ENCODE data around the gene CBFA2T3. TPM values are rescaled to one million over a fixed set of nuclear protein-coding genes. Genes with fewer than 3 reads are reported as not detected.

The CBFA2T3 gene
- total and polyA plus RNA-seq, 2 of the 13 experiments (the other 11 are each of a cell fraction or from before 2014, with no cell fraction given): 0.05 TPM; not detected in 1

DNA sequence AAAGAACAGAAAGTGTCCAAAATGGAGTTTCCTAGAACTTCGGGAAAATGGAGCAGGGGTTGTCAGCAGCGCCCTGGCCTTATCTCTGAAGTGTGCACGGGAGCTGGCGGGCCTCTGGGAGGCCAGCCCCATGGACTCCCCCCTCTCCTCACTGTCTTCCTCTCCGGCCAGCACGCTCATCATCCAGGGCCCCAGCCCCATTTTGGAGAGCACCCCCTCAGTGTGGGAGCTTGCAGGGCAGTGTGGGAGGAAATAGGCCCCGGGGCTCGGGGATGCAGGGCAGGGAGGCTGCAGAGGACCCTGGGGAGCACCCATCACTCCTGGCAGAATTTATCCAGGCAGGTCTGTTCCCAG, 105.7 kb downstream of the CBFA2T3 start:
- FAIRE-seq: no peak
- ChIA-PET POLR2A (no interaction called here), CTCF (ENCODE audit: low intra/inter-chr PET ratio, low total read pairs) (no interaction called here)
- Histone ChIP-seq H2AFZ (ENCODE audit: low read length) (no peak overlapping the region), H3K9ac (ENCODE audit: insufficient read depth, low read depth, low read length) (no peak overlapping the region), H3K4me1 (ENCODE audit: insufficient read depth, low read length) (no peaks in the 10 kb centered on the region), H3K9me3 (ENCODE audit: low read length) (no peaks in the 10 kb centered on the region), H3K27me3 (ENCODE audit: control insufficient read depth in 1 of 2, insufficient read depth in 2 of 2, low read length in 2 of 2) (peaks cover 59 to 95% of the 10 kb centered on the region in 2 experiments), H3K79me2 (ENCODE audit: insufficient read depth, low read length) (no peaks in the 10 kb centered on the region), H3K4me2 (ENCODE audit: low read depth, low read length) (no peak overlapping the region; the same call in 1 of the 2 replicates), H3K27ac (ENCODE audit: extremely low read length, insufficient read depth, low read length) (no peak overlapping the region), H4K20me1 (ENCODE audit: insufficient read depth, low read length) (peaks cover 4% of the 10 kb centered on the region; the same call in 1 of the 2 replicates), H3K4me3 (replicated peaks in 1 of 3; ENCODE audit: insufficient read depth in 1 of 3, low read depth in 2 of 3, low read length in 3 of 3) (no peak overlapping the region), H3K36me3 (replicated peaks in 1 of 2; ENCODE audit: control insufficient read depth in 1 of 2, insufficient read depth in 2 of 2, low read length in 2 of 2) (no peaks in the 10 kb centered on the region)
- no TSS peak for BruUV-seq (replicated peaks)
- DNase-seq (ENCODE audit: low spot score): no peak
- 13% methylated on average over 4 of the region's 8 CpGs for WGBS (ENCODE audit: low lambda C conversion rate)
- intact Hi-C loops (cut with micrococcal nuclease; ENCODE audit: unreplicated experiment) (no loop called here), in situ Hi-C loops (cut with HindIII; ENCODE audit: extremely low pct_ligation_motif_present, low pct_unique_long_range_greater_than_20kb) (no loop called here)
- peak; percentile 15 for ATAC-seq
- TF ChIP-seq HCFC1 (IDR thresholded peaks at IDR 0.05; ENCODE audit: low read depth, low read length): no peak
- peak; percentile 90; the same call in 1 of the 2 replicates for TF ChIP-seq EZH2 (conservative IDR thresholded peaks at IDR 0.05; ENCODE audit: low read depth, low read length)
- peak; percentile 64 for TF ChIP-seq ZNF263 (CRISPR knock-in tag; IDR thresholded peaks at IDR 0.05)
- TF ChIP-seq ZC3H4 (CRISPR knock-in tag; IDR thresholded peaks at IDR 0.05; ENCODE audit: borderline replicate concordance): no peak
- TF ChIP-seq ETV5 (CRISPR knock-in tag; IDR thresholded peaks at IDR 0.05; ENCODE audit: borderline replicate concordance): no peak
- TF ChIP-seq CREM (IDR thresholded peaks at IDR 0.05): no peak
- TF ChIP-seq CREM (CRISPR knock-in tag; IDR thresholded peaks at IDR 0.05): no peak
- no peak for TF ChIP-seq KDM4B (CRISPR knock-in tag; IDR thresholded peaks at IDR 0.05)
- TF ChIP-seq ZEB1 (IDR thresholded peaks at IDR 0.05; ENCODE audit: insufficient replicate concordance, low read depth): no peak
- TF ChIP-seq HNRNPLL (IDR thresholded peaks at IDR 0.05; ENCODE audit: low read depth, low read length, poor library complexity, severe bottlenecking): peak; percentile 6
- TF ChIP-seq, protein P1, sequence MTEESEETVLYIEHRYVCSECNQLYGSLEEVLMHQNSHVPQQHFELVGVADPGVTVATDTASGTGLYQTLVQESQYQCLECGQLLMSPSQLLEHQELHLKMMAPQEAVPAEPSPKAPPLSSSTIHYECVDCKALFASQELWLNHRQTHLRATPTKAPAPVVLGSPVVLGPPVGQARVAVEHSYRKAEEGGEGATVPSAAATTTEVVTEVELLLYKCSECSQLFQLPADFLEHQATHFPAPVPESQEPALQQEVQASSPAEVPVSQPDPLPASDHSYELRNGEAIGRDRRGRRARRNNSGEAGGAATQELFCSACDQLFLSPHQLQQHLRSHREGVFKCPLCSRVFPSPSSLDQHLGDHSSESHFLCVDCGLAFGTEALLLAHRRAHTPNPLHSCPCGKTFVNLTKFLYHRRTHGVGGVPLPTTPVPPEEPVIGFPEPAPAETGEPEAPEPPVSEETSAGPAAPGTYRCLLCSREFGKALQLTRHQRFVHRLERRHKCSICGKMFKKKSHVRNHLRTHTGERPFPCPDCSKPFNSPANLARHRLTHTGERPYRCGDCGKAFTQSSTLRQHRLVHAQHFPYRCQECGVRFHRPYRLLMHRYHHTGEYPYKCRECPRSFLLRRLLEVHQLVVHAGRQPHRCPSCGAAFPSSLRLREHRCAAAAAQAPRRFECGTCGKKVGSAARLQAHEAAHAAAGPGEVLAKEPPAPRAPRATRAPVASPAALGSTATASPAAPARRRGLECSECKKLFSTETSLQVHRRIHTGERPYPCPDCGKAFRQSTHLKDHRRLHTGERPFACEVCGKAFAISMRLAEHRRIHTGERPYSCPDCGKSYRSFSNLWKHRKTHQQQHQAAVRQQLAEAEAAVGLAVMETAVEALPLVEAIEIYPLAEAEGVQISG (CRISPR knock-in tag; IDR thresholded peaks at IDR 0.05): no peak
- TF ChIP-seq NR1H2 (CRISPR knock-in tag; IDR thresholded peaks at IDR 0.05; ENCODE audit: borderline replicate concordance, low read depth): no peak
- TF ChIP-seq, protein P2, sequence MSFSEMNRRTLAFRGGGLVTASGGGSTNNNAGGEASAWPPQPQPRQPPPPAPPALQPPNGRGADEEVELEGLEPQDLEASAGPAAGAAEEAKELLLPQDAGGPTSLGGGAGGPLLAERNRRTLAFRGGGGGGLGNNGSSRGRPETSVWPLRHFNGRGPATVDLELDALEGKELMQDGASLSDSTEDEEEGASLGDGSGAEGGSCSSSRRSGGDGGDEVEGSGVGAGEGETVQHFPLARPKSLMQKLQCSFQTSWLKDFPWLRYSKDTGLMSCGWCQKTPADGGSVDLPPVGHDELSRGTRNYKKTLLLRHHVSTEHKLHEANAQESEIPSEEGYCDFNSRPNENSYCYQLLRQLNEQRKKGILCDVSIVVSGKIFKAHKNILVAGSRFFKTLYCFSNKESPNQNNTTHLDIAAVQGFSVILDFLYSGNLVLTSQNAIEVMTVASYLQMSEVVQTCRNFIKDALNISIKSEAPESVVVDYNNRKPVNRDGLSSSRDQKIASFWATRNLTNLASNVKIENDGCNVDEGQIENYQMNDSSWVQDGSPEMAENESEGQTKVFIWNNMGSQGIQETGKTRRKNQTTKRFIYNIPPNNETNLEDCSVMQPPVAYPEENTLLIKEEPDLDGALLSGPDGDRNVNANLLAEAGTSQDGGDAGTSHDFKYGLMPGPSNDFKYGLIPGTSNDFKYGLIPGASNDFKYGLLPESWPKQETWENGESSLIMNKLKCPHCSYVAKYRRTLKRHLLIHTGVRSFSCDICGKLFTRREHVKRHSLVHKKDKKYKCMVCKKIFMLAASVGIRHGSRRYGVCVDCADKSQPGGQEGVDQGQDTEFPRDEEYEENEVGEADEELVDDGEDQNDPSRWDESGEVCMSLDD (CRISPR knock-in tag; IDR thresholded peaks at IDR 0.05; ENCODE audit: borderline replicate concordance): no peak
- no peak for TF ChIP-seq ZNF460 (CRISPR knock-in tag; IDR thresholded peaks at IDR 0.05; ENCODE audit: borderline replicate concordance)
- TF ChIP-seq, protein P3, sequence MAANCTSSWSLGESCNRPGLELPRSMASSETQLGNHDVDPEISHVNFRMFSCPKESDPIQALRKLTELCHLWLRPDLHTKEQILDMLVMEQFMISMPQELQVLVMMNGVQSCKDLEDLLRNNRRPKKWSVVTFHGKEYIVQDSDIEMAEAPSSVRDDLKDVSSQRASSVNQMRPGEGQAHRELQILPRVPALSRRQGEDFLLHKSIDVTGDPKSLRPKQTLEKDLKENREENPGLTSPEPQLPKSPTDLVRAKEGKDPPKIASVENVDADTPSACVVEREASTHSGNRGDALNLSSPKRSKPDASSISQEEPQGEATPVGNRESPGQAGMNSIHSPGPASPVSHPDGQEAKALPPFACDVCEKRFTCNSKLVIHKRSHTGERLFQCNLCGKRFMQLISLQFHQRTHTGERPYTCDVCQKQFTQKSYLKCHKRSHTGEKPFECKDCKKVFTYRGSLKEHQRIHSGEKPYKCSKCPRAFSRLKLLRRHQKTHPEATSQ (CRISPR knock-in tag; IDR thresholded peaks at IDR 0.05; ENCODE audit: borderline replicate concordance): no peak
- TF ChIP-seq, protein P4, sequence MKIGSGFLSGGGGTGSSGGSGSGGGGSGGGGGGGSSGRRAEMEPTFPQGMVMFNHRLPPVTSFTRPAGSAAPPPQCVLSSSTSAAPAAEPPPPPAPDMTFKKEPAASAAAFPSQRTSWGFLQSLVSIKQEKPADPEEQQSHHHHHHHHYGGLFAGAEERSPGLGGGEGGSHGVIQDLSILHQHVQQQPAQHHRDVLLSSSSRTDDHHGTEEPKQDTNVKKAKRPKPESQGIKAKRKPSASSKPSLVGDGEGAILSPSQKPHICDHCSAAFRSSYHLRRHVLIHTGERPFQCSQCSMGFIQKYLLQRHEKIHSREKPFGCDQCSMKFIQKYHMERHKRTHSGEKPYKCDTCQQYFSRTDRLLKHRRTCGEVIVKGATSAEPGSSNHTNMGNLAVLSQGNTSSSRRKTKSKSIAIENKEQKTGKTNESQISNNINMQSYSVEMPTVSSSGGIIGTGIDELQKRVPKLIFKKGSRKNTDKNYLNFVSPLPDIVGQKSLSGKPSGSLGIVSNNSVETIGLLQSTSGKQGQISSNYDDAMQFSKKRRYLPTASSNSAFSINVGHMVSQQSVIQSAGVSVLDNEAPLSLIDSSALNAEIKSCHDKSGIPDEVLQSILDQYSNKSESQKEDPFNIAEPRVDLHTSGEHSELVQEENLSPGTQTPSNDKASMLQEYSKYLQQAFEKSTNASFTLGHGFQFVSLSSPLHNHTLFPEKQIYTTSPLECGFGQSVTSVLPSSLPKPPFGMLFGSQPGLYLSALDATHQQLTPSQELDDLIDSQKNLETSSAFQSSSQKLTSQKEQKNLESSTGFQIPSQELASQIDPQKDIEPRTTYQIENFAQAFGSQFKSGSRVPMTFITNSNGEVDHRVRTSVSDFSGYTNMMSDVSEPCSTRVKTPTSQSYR (CRISPR knock-in tag; IDR thresholded peaks at IDR 0.05; ENCODE audit: borderline replicate concordance): no peak

All from HepG2 (cell line).